Superior temporal gyrus (tissue), 1 donor: ENCODE measurements around the gene NEGR1.
A peak's percentile ranks its signal among the peaks of the same experiment; 100 is the strongest.

Experiments used
- DNase-seq: peaks from one replicate; pipeline ENCODE4 v3.0.0-alpha.2; 2016; ENCODE audit errors: extremely low spot score

Gene NEGR1

DNA sequence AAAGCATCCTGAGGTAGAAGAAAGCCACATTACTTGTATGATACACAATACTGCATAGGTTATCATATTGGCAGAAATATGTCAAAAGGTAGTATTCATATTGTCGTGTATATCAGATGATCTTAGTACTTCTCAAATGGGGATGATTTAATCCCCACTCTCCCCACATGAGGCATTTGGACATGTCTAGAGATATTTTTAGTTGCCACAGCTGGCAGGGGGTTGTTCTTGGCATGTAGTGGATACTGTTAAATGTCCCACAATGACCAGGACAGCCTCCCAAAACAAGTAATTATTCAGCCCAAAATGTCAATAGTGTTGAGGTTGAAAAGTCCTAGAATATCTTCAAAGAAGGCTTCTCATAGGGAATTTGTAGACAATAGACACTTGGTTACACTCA, 162.8 kb downstream of the NEGR1 start:
- no peak for DNase-seq

DNA sequence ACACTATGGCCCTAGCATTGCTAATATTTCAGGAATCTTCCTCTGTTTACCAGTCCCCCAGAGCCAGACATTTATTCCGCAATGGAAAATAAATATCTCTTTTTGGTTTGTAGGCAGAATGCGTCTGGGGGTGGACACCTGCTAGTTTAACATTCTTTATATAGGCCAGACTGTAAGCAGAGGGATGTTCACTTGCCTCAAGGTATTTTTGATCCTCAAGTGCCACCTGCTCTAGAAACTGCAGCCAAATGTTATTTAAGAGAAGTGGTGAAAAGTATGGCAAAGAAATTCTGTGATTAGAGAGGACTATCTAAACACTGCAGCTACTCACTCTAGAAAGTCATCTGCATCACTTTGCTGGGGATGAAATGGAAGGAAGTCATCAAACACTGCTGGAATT, 164.7 kb downstream of the NEGR1 start:
- peak; percentile 27 for DNase-seq

DNA sequence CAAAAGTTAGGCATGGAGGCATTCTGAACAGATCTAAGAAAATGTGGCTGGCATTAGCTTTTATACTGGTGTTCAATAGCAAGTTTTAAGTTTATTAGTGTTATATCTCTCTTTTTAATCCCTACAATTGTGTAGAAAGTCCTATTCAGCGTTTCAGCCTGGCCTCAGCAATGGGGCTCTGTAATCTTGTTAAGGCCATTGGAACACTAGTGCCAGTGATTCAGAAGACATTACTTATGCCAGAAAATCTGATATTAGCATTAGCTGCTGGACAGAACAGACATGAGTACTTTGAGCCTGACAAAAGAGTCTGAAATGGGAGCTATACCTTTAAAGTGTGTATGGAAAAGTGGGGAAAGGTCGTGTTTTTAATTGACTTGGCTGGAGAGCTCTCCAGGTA, 167.0 kb downstream of the NEGR1 start:
- no peak for DNase-seq

DNA sequence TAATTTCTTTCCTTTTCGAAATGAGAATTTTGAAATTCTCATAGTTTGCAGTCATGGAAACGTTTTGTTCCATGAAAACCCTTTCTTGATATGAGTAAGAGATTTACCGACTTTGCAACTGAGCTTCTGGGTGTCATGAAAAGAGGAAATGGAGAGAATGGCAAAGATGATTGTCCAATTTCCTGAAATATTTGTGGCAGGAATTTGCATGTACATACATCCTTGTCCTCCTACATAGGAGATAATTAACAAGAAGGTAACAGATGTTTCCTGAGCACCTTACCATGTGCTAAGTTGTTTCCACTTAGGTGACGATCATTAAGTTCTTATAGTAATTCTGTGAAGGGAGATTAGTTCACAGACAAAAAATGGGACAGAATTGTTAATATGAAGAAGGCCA, 170.7 kb downstream of the NEGR1 start:
- no peak for DNase-seq

DNA sequence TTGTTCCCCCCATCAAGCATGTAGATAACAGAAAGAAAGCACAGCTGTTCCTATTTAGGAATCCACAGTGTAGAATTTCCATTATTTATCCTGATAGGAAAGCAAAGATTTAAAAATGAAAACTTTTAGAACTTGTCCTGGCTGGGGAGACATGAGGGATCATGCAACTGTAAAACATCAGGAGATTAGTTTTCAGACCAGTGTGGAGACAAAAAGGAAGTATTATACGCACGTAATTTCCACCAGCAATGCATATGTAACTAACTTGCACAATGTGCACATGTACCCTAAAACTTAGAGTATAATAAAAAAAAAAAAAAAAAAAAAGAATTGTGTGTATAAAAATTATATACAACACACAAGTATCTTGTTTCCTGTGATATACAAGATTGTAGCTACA, 172.4 kb downstream of the NEGR1 start:
- no peak for DNase-seq

DNA sequence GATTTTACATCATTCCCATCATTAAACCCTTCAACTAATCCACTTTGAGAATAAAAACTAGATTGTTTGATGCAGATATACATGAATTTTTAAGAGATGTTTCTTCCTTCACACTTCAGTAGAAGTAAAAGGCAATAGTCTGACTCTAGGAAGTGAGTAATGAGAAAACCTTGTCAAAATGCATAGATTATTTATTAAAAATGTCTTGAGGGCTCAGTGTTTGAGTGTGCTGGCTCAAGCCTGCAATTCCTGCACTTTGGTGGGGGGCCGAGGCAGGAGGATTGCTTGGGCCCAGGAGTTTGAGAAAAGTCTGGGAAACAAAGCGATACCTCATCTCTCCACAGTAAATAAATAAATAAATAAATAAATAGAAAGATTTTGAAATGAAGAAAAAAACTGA, 177.1 kb downstream of the NEGR1 start:
- no peak for DNase-seq

DNA sequence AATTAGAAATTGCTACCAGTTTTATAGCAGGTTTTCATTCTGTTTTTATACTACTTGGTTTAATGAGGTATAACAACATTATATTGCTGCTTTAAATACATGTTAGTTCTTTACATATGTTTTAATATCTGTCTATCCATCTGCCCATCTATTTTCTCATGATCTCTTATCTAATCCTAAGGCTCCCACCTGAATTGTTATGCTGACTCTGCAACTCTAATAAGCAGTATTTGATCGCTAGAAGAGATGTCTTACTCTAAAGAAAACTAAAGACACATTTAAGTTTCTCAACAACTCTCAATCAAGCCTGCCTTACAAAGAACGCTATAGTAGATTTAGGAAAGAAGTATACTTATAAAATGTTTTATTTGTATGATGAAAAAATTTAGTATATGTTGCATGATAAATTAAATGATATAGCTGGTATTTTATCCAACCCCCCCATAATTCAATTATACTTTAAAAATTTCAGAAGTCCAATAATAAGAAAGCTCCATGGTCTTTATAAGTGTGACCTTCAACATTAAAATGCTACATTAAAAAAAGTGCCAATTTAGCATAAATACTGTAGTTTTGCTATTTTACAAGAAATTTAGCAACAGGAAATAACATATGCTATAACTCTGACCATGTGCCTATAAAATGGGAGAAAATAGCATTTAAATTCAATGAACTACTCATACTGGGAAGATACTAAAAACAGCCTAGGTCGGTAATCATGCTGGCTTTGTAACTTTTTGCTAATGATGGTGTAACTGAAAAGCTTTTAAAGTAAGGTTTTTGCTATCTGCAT, 180.3 kb downstream of the NEGR1 start:
- no peak for DNase-seq

DNA sequence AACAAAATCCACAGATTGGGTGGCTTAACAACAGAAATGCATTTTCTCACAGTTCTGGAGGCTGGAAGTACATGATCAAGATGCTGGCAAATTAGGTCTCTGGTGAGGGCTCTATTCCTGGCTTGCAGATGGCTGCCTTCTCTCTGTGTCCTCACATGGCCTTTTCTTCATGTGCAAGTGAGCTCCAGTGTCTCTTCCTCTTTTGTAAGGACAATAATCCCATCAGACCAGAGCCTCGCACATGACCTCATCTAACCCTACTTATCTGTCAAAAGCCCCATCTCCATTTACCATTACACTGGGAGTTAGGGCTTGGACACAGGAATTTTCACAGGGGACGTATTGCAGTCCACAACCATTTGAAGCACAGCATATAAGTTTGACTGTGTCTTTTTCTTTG, 181.6 kb downstream of the NEGR1 start:
- DNase-seq: no peak

DNA sequence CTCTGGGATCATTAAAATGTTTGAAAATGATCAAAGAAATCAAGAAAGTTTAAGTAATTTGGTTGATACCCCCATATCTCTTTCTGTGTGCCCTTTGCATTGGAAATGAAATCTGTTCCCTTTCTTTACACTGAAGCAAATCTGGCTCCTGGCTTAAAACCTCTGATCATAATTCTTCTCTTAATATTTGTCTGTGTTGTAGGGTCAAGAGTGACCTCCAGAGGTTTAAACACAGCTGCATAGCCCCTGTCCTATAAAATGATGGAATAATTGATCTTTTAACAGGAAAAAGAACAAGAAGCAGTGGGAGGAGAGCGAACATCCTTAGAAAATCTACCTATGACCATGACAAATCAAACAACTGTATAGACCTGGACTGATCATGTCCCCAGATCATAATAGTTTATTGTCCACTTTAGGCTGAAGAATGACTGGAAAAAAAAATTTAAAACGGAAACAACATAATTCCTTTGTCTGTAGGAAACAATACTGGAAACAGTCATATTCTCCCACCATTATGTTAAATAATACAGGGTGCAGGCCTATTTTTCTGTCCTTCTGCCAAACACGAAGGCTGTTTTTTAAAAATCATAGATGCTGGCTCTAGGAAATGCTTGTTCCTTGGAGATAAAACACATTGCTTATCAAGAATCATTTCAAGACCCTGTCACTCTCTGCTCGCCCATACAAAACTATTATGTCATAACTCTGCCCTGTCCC, 184.3 kb downstream of the NEGR1 start:
- no peak for DNase-seq

DNA sequence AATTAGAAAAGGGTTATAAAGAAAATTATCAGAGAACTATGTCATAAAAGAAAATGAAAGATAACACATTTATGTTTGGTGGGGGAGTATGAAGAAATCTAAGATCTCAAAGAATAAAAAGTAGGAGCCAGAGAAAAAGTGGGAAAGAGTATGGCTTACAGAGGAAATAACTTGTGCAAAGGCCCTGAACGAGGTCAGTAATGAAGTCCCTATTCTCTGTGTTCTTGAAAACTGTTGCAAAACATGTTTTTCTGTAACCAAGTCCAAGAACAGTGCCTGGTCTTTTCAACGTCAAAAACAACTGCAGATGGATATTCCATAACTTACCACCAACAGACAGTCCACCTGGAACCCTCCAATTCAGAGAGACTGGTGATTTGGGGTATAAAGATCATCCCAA, 188.1 kb downstream of the NEGR1 start:
- DNase-seq: no peak

DNA sequence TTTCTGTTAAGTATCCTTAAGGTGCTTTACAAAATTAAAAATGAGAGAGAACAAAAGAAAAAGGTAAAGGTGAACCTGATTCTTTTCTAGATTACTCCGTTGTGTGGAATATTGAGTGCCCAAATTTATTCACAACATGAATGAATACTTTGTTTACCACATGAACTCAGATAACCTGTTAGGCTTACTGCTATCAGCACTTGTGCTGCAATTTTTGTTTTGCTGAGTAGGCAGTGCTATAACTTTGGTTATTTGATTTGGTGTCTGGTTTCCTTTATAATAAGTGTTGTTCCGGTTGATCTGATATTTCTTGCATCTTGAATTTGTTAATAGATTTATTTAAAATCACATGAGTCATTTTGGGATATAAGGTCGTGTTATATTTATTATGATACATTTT, 195.9 kb downstream of the NEGR1 start:
- no peak for DNase-seq

DNA sequence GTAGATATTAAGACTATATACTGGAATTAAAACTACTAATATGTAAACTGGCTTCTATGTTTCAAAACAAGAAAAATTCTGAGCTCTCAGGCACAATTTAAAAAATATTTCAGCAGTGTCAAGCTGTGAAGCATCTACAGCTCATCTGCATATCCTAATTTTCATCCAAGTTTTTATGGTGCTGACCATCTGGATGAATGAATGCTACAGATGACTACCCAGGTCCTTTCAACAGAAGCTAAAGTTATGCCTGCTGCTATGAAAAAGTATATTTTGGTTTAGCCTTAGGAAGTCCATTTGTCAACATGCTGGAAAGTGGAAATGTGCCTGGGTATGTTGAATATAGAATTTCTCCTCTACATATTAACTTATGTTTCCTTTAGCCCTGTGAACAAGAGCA, 206.9 kb downstream of the NEGR1 start:
- no peak for DNase-seq

DNA sequence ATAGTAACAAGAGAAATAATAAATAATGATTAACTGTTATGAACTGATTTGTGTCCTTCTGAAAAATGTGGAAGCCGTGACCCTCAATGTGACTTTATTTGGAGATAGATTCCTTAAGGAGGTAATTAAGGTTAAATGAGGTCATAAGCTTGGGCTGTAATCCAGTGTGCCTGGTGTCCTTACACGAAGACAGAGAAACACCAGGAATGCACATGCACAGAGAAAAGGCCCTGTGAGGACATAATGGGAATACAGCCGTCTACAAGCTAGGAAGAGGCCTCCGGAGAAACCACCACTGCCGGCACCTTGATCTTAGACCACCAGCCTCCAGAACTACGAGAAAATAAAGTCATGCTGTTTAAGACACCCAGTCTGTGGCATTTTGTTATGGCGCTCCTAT, 215.9 kb downstream of the NEGR1 start:
- no peak for DNase-seq

DNA sequence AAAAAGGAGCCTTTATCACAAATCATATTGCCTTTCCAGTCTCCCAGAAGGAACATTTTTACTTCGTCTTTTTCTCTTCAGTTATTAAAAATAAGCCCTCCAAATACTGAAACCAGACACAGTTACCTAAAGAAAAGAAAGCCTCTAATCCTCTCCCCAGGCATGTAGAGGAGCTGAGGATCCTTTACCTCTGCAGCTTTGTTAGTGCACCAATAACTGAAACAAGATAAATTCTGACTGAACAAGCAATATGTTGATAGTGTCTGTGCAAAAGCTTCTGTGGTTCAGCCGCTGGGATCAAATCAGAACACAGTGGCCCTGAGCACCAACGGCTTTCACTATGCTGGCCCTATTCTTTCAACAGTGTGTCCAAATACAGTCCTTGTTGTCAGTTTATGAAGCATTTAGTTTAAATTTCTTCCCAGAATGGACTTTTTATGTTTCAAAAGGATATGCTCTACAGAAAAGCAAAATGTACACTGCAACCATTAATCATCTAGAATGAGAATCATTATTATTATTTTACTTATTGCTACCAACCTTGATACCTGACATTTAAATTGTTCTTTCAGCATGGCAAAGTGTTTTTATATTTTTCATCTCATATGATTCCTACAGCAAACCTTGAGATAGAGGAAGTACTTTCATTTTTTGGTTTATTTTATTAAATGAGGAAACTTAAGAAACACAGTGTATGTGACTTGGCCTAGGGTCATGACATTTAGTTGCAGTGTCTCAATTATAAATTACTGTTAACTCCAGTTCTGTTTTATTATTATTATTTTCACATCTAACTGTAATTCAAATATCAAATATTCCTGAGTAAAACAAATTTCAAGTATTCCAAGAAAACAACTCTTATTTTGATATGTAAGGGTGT, 217.9 kb downstream of the NEGR1 start:
- DNase-seq: no peak

DNA sequence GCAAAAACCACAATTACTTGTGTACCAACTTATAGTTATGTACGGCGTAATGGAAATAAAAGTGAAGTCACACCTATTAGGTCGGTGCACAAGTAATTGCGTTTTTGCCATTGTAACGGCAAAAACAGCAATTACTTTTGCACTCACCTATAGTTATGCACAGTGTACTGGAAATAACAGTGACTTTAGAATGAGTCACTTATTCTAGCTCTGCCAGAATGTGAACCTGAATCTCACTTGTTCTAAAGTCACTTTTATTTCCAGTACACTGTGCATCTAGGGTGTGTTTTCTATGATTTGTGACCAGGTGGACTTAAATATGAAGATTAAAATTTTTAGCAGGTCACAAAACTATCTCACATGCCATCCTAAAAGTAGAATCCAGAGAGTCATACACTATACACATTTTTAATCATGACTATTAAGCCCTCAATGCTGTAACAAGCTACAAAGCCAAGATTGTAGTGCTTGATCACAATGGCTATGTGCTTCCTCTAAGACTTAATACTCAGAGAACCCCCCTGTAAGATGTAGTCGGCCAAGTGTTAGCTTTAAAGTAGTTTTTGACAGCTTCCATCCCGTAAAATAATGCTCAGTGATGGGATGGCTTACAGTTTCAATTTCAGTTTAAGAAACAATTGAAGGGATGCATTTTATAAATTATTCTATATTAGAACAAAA, 218.8 kb downstream of the NEGR1 start:
- DNase-seq: no peak

DNA sequence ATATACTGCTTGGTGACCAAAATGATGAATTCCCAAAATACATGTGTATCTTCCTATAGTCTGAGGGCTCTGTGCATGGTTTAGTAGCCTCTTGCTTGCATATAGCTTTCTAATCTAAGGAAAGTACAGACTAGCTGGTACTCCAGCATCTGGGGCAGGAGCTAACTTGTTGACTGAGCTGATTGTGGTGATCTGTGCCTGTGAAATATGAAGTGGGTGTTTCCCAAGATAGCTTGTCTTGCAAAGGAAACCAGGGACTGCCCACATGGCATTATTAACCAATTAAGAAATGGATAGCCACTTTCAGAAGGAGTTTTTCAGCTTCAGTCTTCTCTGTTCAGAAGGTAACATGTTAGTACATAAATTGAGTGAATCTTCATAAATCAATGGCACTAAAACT, 219.8 kb downstream of the NEGR1 start:
- DNase-seq: no peak

DNA sequence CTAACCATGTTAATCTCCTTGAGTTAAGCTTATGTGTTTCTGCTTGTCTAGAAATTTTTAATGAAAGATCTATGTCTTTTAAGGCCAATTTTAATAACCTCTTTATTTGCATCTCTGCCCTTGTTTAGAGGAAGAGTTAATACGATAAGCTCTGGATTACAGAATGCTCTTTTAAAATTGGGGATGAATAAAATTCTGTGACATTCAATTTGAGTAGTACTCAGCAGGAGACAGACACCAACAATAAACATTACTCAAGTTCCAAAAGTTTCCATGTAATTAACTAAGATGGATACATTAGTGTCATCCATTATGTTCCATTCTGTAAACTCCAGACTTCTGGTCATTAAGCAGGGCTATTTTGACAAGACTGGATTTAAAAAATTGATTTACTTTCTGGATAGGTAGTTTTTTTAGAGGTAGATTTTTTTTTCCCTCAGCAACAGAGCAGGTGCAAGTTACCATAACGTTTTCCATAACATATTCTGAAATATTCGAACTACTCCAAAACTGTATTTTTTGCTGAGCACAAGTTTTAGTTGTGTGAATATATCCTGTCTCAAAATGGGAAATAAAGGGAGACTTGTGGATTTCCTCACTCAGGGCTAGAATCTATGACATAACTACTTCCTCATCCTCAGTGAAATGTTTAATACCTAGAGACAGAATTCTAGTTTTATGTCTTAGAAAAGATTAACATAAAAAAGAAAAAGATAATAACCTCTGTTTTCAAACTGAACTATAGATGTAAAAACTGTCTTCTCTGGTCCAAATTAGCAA, 221.7 kb downstream of the NEGR1 start:
- DNase-seq: no peak

DNA sequence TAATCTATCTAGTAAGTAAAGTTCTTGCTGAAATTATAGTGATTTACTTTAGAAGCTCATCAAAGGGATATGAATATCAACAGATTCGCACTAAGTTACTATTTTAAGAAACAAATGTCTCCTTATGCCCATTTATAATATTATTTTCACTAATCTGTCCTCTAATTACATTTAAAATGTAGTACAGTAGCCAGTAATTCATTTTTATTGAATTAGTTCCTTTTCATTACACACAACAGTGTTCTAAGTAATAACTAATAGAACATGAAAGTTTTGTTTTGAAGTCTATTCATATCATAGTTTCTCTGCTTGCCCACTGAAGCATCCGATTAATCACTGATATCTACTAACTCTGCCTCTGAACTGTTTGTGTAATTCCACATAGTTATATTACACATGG, 225.8 kb downstream of the NEGR1 start:
- no peak for DNase-seq

DNA sequence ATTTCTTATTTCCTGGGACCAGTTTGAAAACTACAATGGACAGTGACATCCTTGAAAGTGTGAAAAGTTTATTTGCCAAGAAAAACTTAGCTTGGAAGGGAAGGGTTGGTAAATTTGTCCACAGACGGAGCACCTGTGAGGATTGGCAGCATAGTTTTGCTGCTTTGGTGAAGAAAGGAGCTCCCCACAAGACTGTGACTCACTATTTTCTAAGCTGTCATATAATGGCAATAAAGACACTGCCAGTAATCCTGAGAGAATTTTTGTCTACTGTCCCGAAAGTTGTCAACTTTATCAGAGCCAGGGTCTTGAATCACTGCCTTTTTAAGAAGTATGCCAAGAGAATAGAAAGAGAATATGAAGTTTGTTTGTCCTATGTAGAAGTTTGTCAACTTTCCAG, 230.8 kb downstream of the NEGR1 start:
- DNase-seq: no peak

DNA sequence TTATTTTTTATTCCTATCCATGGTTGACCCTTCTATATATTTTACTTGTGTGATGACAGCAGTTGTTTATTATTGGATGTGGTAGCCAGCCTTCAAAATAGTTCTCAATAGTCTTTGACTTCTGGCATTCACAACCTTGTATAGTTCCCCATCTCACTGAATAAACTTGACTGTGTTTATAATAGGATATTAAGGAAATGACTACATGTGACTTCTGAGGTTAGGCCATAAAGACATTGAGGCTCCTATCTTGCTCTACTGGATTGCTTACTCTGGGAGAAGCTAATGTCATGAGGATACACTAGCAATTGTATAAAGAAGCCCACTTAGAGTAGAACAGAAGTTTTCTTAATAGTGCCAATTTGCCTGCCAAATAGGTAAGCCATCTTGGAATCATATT, 231.8 kb downstream of the NEGR1 start:
- no peak for DNase-seq

DNA sequence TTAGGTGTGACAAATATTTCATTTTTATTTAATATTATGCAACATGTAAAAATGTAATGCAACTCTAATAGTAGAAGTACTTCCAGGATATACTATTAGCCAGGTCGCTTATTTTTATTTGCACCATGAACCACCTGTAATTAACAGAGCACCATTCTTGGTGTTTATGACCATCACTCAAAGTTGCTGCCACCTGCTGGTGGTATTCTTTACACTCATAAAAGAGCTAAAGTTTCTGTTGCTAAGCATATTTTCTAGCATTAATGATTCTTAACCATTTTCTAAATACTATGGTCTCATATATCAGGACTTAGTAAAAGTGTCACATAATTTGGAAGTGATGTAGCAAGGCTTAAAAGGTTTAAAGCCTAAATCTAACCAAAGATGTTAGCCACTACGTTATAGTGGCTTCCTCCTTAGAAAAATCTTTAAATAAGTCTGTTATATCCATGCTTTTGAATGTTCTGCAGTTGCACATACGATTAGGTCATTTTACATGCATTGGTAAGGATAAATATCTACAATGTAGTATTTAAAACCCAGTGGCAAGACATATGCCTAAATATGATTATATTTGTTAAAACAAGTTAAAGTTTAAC, 244.5 kb downstream of the NEGR1 start:
- peak; percentile 77 for DNase-seq
